Mesenchymal stem cell (in vitro differentiated cells and primary cell): Measurements from ENCODE around the gene ITGAV.
"Not testable (repeated sequence)": the region's sequence is repeated elsewhere in the genome, so short reads cannot be mapped to it uniquely, and the experiment has no call there.

Experiments
- DNase-seq: peaks from one replicate; pipeline ENCODE4 v3.0.0-alpha.2; 2013
- H2AFZ ChIP-seq: one replicate; pipeline ENCODE4 v1.6.1; 2013; ENCODE audit warnings: low read depth, mild to moderate bottlenecking, control low read depth, inconsistent platforms, low read length, moderate library complexity
- H2AK5ac ChIP-seq: 2 replicates; pipeline ENCODE4 v1.6.1; 2013; ENCODE audit warnings: low read length, moderate library complexity, mild to moderate bottlenecking, inconsistent platforms; ENCODE audit not compliant: severe bottlenecking
- H2BK120ac ChIP-seq: one replicate; pipeline ENCODE4 v1.6.1; 2013; ENCODE audit warnings: low read depth, mild to moderate bottlenecking, inconsistent platforms, low read length, moderate library complexity
- H2BK12ac ChIP-seq, 2 experiments: one replicate each; pipeline ENCODE4 v1.6.1; 2013; ENCODE audit warnings: inconsistent platforms in 2 of 2, low read length in 2 of 2, mild to moderate bottlenecking in 2 of 2, moderate library complexity in 2 of 2, control low read depth in 1 of 2
- H2BK15ac ChIP-seq: one replicate; pipeline ENCODE4 v1.6.1; 2013; ENCODE audit warnings: mild to moderate bottlenecking, low read depth, inconsistent platforms; ENCODE audit not compliant: poor library complexity, severe bottlenecking
- H2BK5ac ChIP-seq: 2 replicates; pipeline ENCODE4 v1.6.1; 2013; ENCODE audit warnings: low read depth, mild to moderate bottlenecking, low read length, control low read depth, inconsistent platforms; ENCODE audit not compliant: poor library complexity, severe bottlenecking
- H3K14ac ChIP-seq, 2 experiments: one replicate each; pipeline ENCODE4 v1.6.1; 2013; ENCODE audit warnings: inconsistent platforms in 2 of 2, low read length in 2 of 2, control low read depth in 1 of 2, mild to moderate bottlenecking in 1 of 2, moderate library complexity in 1 of 2
- H3K18ac ChIP-seq, 2 experiments: one replicate each; pipeline ENCODE4 v1.6.1; 2013; ENCODE audit warnings: inconsistent platforms in 2 of 2, low read length in 2 of 2, control low read depth in 1 of 2, low read depth in 1 of 2, mild to moderate bottlenecking in 1 of 2
- H3K23ac ChIP-seq, 2 experiments: one replicate each; pipeline ENCODE4 v1.6.1; 2013; ENCODE audit warnings: inconsistent platforms in 2 of 2, low read length in 2 of 2, mild to moderate bottlenecking in 2 of 2, moderate library complexity in 2 of 2, control low read depth in 1 of 2
- H3K27ac ChIP-seq: 2 replicates; pipeline ENCODE4 v1.5.1; 2013; ENCODE audit warnings: mild to moderate bottlenecking, moderate library complexity, low read length, control low read depth, inconsistent platforms; ENCODE audit not compliant: poor library complexity, severe bottlenecking
- H3K27me3 ChIP-seq, 2 experiments: 2 replicates each; pipeline versions ENCODE4 v1.6.1 to v1.7.0; 2013; ENCODE audit warnings: low read length in 2 of 2, mild to moderate bottlenecking in 2 of 2, moderate library complexity in 2 of 2, control low read depth in 1 of 2, inconsistent platforms in 1 of 2; ENCODE audit not compliant: control insufficient read depth in 1 of 2, insufficient read depth in 1 of 2
- H3K36me3 ChIP-seq, 2 experiments: 2 replicates each; pipeline versions ENCODE4 v1.6.1 to v1.7.0; 2013; ENCODE audit warnings: low read length in 2 of 2, control low read depth in 1 of 2, inconsistent platforms in 1 of 2, low read depth in 1 of 2, mild to moderate bottlenecking in 1 of 2; ENCODE audit not compliant: insufficient read depth in 2 of 2, control insufficient read depth in 1 of 2
- H3K4ac ChIP-seq, 2 experiments: one replicate each; pipeline ENCODE4 v1.6.1; 2013; ENCODE audit warnings: inconsistent platforms in 2 of 2, low read length in 2 of 2, mild to moderate bottlenecking in 2 of 2, moderate library complexity in 2 of 2, control low read depth in 1 of 2, low read depth in 1 of 2
- H3K4me1 ChIP-seq: 2 replicates; pipeline ENCODE4 v1.6.1; 2013; ENCODE audit warnings: low read depth, low read length, control low read depth; ENCODE audit not compliant: control insufficient read depth, insufficient read depth
- H3K4me2 ChIP-seq: 2 replicates; pipeline ENCODE4 v1.6.1; 2013; ENCODE audit warnings: low read length, mild to moderate bottlenecking, inconsistent platforms; ENCODE audit not compliant: poor library complexity, severe bottlenecking
- H3K4me3 ChIP-seq, 2 experiments: 2 replicates each; pipeline versions ENCODE4 v1.5.1 to v1.7.0; 2013; ENCODE audit warnings: low read length in 2 of 2, mild to moderate bottlenecking in 2 of 2, control low read depth in 1 of 2, low read depth in 1 of 2; ENCODE audit not compliant: insufficient read depth in 1 of 2
- H3K79me1 ChIP-seq: replicated peaks from 2 replicates; pipeline ENCODE4 v1.6.1; 2013; ENCODE audit warnings: mild to moderate bottlenecking, control low read depth, low read length, inconsistent platforms; ENCODE audit not compliant: poor library complexity, severe bottlenecking
- H3K9ac ChIP-seq: 2 replicates; pipeline ENCODE4 v1.7.0; 2013; ENCODE audit warnings: mild to moderate bottlenecking, low read length, moderate library complexity
- H3K9me3 ChIP-seq: 2 replicates; pipeline ENCODE4 v1.7.0; 2013; ENCODE audit warnings: mild to moderate bottlenecking, low read length; ENCODE audit not compliant: control insufficient read depth
- H4K8ac ChIP-seq: one replicate; pipeline ENCODE4 v1.6.1; 2013; ENCODE audit warnings: inconsistent platforms, mild to moderate bottlenecking, low read length, moderate library complexity
- H4K91ac ChIP-seq: one replicate; pipeline ENCODE4 v1.6.1; 2013; ENCODE audit warnings: mild to moderate bottlenecking, low read length, inconsistent platforms
- WGBS: methylation state at CpG from one replicate; pipeline ENCODE4 v1.1.7; 2013; ENCODE audit warnings: mixed read lengths; 5-methylcytosine and 5-hydroxymethylcytosine counted together

ITGAV gene

DNA sequence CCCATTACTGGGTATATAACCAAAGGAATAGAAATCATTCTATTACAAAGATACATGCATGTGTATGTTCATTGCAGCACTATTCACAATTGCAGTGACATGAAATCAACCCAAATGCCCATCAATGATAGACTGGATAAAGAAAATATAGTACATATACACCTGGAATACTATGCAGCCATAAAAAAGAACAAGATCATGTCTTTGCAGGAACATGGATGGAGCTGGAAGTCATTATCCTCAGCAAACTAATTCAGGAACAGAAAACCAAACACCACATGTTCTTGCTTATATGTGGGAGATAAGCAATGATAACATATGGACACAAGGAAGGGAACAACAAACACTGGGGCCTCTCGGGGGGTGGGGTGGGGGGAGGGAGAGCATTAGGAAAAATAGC lies 20.7 kb upstream of the ITGAV start:
- not testable (repeated sequence) for H3K9ac ChIP-seq, H3K79me1 ChIP-seq, H2BK5ac ChIP-seq, H2BK12ac ChIP-seq, H3K18ac ChIP-seq, H2BK120ac ChIP-seq, H3K4me3 ChIP-seq, H2AK5ac ChIP-seq, H3K4me2 ChIP-seq, H2BK15ac ChIP-seq, H2AFZ ChIP-seq, H3K27me3 ChIP-seq, H3K14ac ChIP-seq, H4K8ac ChIP-seq, H3K4ac ChIP-seq, H3K27ac ChIP-seq, DNase-seq, H4K91ac ChIP-seq, H3K4me1 ChIP-seq, H3K23ac ChIP-seq, H3K9me3 ChIP-seq, H3K36me3 ChIP-seq
- WGBS = 67% methylated on average over 1 of the region's 1 CpG

DNA sequence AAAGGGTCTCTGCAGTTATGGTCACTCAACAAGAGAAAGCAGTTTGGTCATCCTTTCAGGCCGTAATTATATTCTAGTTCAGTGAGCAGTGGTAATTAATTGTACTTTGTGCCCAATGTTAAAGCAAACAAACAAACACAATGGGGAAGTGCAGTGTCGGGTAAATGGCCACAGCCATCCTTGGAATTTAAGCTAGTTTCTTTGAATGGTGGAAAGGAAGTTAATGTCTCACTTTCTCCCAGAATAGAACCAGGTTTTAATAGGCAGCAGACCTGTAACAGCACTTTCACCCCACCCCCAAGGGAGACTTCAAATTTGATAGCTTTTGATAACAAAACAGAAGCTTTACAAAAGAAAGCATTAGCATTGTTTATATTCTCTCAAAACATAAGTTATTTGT lies 20.0 kb upstream of the ITGAV start:
- H2BK12ac ChIP-seq = no peak overlapping the region
- H3K23ac ChIP-seq = no peak overlapping the region
- H3K36me3 ChIP-seq = no peaks in the 10 kb centered on the region
- H3K9ac ChIP-seq = no peak overlapping the region
- no peak overlapping the region for H2AFZ ChIP-seq
- no peak overlapping the region for H2AK5ac ChIP-seq
- no peak for DNase-seq
- peak overlapping the region; percentile 64 for H4K8ac ChIP-seq
- peak overlapping the region; percentile 9 for H3K4me2 ChIP-seq
- H4K91ac ChIP-seq = no peak overlapping the region
- H3K18ac ChIP-seq = peak overlapping the region in 1 of 2 experiments; percentile 6
- H3K27ac ChIP-seq = peak overlapping the region; percentile 88
- no peak overlapping the region for H3K4me3 ChIP-seq
- H2BK120ac ChIP-seq = peak overlapping the region; percentile 5
- no peak overlapping the region for H3K14ac ChIP-seq
- H2BK5ac ChIP-seq = no peak overlapping the region
- peak overlapping the region in 1 of 2 experiments; percentile 26 for H3K4ac ChIP-seq
- no peak overlapping the region for H2BK15ac ChIP-seq
- H3K4me1 ChIP-seq = peaks cover 7% of the 10 kb centered on the region
- 10% methylated on average over 1 of the region's 2 CpGs for WGBS
- no peaks in the 10 kb centered on the region for H3K9me3 ChIP-seq
- no peaks in the 10 kb centered on the region for H3K27me3 ChIP-seq
- H3K79me1 ChIP-seq = no peaks in the 10 kb centered on the region

DNA sequence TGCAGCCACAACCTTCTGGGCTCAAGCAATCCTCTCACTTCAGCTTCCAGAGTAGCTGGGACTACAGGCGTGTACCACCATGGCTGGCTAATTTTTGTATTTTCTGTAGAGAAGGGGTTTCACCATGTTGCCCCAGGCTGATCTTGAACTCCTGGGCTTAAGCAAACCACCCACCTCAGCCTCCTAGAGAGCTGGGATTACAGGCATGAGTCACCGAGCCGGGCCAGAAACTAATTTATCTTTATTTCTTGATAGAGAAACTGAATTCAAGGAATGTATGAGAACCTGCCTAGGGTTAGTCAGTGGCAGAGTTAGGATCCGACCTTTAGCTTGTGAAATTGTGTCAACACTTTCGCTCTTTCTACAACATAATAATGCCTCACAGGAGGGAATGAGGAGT lies 19.3 kb upstream of the ITGAV start:
- DNase-seq = peak; percentile 78
- Histone ChIP-seq H3K14ac (no peak overlapping the region), H3K4ac (no peak overlapping the region), H3K4me2 (no peak overlapping the region), H4K8ac (no peak overlapping the region), H2BK120ac (peak overlapping the region; percentile 34), H3K27me3 (no peaks in the 10 kb centered on the region), H2AK5ac (peak overlapping the region; percentile 97), H2AFZ (no peak overlapping the region), H3K79me1 (no peaks in the 10 kb centered on the region), H3K4me3 (no peak overlapping the region), H3K4me1 (peaks cover 7% of the 10 kb centered on the region), H2BK5ac (peak overlapping the region; percentile 98), H3K18ac (peak overlapping the region in 1 of 2 experiments; percentile 79), H3K27ac (peak overlapping the region; percentile 88), H3K9me3 (no peaks in the 10 kb centered on the region), H3K9ac (no peak overlapping the region), H2BK12ac (no peak overlapping the region), H4K91ac (peak overlapping the region; percentile 39), H3K23ac (no peak overlapping the region), H3K36me3 (no peaks in the 10 kb centered on the region), H2BK15ac (no peak overlapping the region)
- WGBS = no CpG with 5 or more reads among the region's 5 CpGs

DNA sequence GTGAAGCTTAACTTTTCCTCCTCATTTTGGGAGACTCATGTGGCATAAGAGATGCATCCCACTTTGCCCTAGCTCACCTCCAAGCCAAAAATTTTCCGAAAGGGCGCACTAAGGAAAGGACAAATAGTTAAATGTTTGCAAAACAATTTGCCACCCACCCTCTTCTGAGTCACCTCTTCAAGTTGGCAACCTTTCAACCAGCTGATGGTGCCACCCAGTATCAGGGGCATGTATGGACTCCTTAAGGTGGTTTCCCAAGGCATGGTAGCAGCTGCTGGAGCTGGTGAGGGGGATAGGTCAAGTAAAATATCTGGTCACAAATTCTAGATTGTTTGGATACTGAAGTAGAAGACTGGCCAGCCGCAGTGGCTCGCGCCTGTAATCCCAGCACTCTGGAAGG lies 17.2 kb upstream of the ITGAV start:
- H2BK15ac ChIP-seq = peak overlapping the region; percentile 93
- peak overlapping the region; percentile 15 for H2BK120ac ChIP-seq
- H4K8ac ChIP-seq = no peak overlapping the region
- H3K79me1 ChIP-seq = no peaks in the 10 kb centered on the region
- no peak overlapping the region for H3K4me2 ChIP-seq
- no peak for DNase-seq
- no peak overlapping the region for H4K91ac ChIP-seq
- no peaks in the 10 kb centered on the region for H3K36me3 ChIP-seq
- H3K27me3 ChIP-seq = no peaks in the 10 kb centered on the region
- peak overlapping the region; percentile 51 for H2AFZ ChIP-seq
- peak overlapping the region; percentile 28 for H3K27ac ChIP-seq
- H3K23ac ChIP-seq = no peak overlapping the region
- peaks cover 10% of the 10 kb centered on the region for H3K4me1 ChIP-seq
- 100% methylated on average over 5 of the region's 5 CpGs for WGBS
- H2BK5ac ChIP-seq = peak overlapping the region; percentile 89
- no peak overlapping the region for H3K14ac ChIP-seq
- H2AK5ac ChIP-seq = peak overlapping the region; percentile 86
- H3K9ac ChIP-seq = no peak overlapping the region
- peak overlapping the region; percentile 28 to 88 for H3K18ac ChIP-seq
- no peak overlapping the region for H3K4me3 ChIP-seq
- H3K4ac ChIP-seq = peak overlapping the region in 1 of 2 experiments; percentile 1
- H3K9me3 ChIP-seq = no peaks in the 10 kb centered on the region
- H2BK12ac ChIP-seq = peak overlapping the region in 1 of 2 experiments; percentile 45
